ENCODE results near the gene BRF1.
"Not testable (repeated sequence)": the region's sequence is repeated elsewhere in the genome, so short reads cannot be mapped to it uniquely, and the experiment has no call there.

BRF1 gene

GRCh38 chr14:105290621-105291346 lies 10.0 kb downstream of the BRF1 start:
- DNase-seq (ENCODE audit: low spot score): no peak

GRCh38 chr14:105288936-105289335 lies 11.9 kb downstream of the BRF1 start:
- not testable (repeated sequence) for DNase-seq (ENCODE audit: low spot score)

GRCh38 chr14:105287249-105288102 lies 13.3 kb downstream of the BRF1 start:
- DNase-seq (ENCODE audit: low spot score): no peak

- DNase-seq (ENCODE audit: low spot score): no peak
Observed at GRCh38 chr14:105286759-105287144, 14.0 kb downstream of the BRF1 start.

- no peak for DNase-seq (ENCODE audit: low spot score)
Observed at GRCh38 chr14:105285174-105285573, 15.6 kb downstream of the BRF1 start.

- DNase-seq (ENCODE audit: low spot score): no peak
Observed at GRCh38 chr14:105283899-105284298, 16.9 kb downstream of the BRF1 start.

- no peak for DNase-seq (ENCODE audit: low spot score)
Observed at GRCh38 chr14:105283028-105283427, 17.8 kb downstream of the BRF1 start.

GRCh38 chr14:105282098-105282725 lies 18.6 kb downstream of the BRF1 start:
- DNase-seq (ENCODE audit: low spot score): no peak

GRCh38 chr14:105281371-105282097 lies 19.3 kb downstream of the BRF1 start:
- no peak for DNase-seq (ENCODE audit: low spot score)

- DNase-seq (ENCODE audit: low spot score): no peak
Observed at GRCh38 chr14:105280525-105280924, 20.3 kb downstream of the BRF1 start.

GRCh38 chr14:105279642-105280361 lies 21.0 kb downstream of the BRF1 start:
- DNase-seq (ENCODE audit: low spot score): no peak

- not testable (repeated sequence) for DNase-seq (ENCODE audit: low spot score)
Observed at GRCh38 chr14:105277448-105277847, 23.4 kb downstream of the BRF1 start.

- no peak for DNase-seq (ENCODE audit: low spot score)
Observed at GRCh38 chr14:105275267-105275946, 25.4 kb downstream of the BRF1 start.

GRCh38 chr14:105274637-105275036 lies 26.2 kb downstream of the BRF1 start:
- no peak for DNase-seq (ENCODE audit: low spot score)

GRCh38 chr14:105273062-105273461 lies 27.7 kb downstream of the BRF1 start:
- DNase-seq (ENCODE audit: low spot score): no peak

- no peak for DNase-seq (ENCODE audit: low spot score)
Observed at GRCh38 chr14:105272623-105273022, 28.2 kb downstream of the BRF1 start.

- no peak for DNase-seq (ENCODE audit: low spot score)
Observed at GRCh38 chr14:105271224-105271890, 29.4 kb downstream of the BRF1 start.

- no peak for DNase-seq (ENCODE audit: low spot score)
Observed at GRCh38 chr14:105269405-105269804, 31.4 kb downstream of the BRF1 start.

- DNase-seq (ENCODE audit: low spot score): no peak
Observed at GRCh38 chr14:105268736-105269354, 32.0 kb downstream of the BRF1 start.
